Activated CD4-positive, alpha-beta T cell treated with anti-CD3 and anti-CD28 coated beads, Interleukin-2, amount 50 U/mL, for 48 hours (primary cell): Measurements from ENCODE around the gene IGSF9.

Source experiments
- DNase-seq, 2 experiments: peaks; one replicate each; pipeline ENCODE4 v3.0.0-alpha.2; 2020

IGSF9 gene

GRCh38 chr1:159931795-159932173 lies 13.6 kb downstream of the IGSF9 start:
- no peak for DNase-seq

- DNase-seq = no peak
These were observed 14.2 kb downstream of the IGSF9 start for GRCh38 chr1:159931101-159931794.

- no peak for DNase-seq
These were observed 14.8 kb downstream of the IGSF9 start for GRCh38 chr1:159930634-159931033.

GRCh38 chr1:159930216-159930615 lies 15.2 kb downstream of the IGSF9 start:
- DNase-seq = no peak

- DNase-seq = no peak
These were observed 16.0 kb downstream of the IGSF9 start for GRCh38 chr1:159929155-159930051.

GRCh38 chr1:159928491-159929050 lies 16.8 kb downstream of the IGSF9 start:
- no peak for DNase-seq

- DNase-seq = no peak
These were observed 17.5 kb downstream of the IGSF9 start for GRCh38 chr1:159927849-159928431.

GRCh38 chr1:159927211-159927848 lies 18.1 kb downstream of the IGSF9 start:
- no peak for DNase-seq

- DNase-seq = peak; percentile 50 to 61
These were observed 19.7 kb downstream of the IGSF9 start for GRCh38 chr1:159925719-159926078.

- peak; percentile 90 to 94 for DNase-seq
These were observed 20.4 kb downstream of the IGSF9 start, which contains the start of gene TAGLN2 for GRCh38 chr1:159924791-159925718. TSS of gene TAGLN2 (minus strand) at chr1:159925507. CDS start at chr1:159920509, 4,998 bp downstream.

GRCh38 chr1:159924025-159924790 lies 21.2 kb downstream of the IGSF9 start:
- DNase-seq = peak; percentile 65 to 73

GRCh38 chr1:159923203-159924024 lies 22.0 kb downstream of the IGSF9 start:
- DNase-seq = peak; percentile 71 to 83

GRCh38 chr1:159922511-159923202 lies 22.8 kb downstream of the IGSF9 start:
- DNase-seq = no peak

GRCh38 chr1:159921700-159922504 lies 23.5 kb downstream of the IGSF9 start:
- peak in 1 of 2 experiments; percentile 34 for DNase-seq

- DNase-seq = no peak
These were observed 24.2 kb downstream of the IGSF9 start for GRCh38 chr1:159921251-159921650.

- DNase-seq = no peak
These were observed 24.8 kb downstream of the IGSF9 start for GRCh38 chr1:159920651-159921050.

- no peak for DNase-seq
These were observed 25.2 kb downstream of the IGSF9 start for GRCh38 chr1:159920202-159920601.

- DNase-seq = no peak
These were observed 26.1 kb downstream of the IGSF9 start for GRCh38 chr1:159919236-159919865.
